H1 (cell line): ENCODE measurements around the gene TMEM222. TPM values are rescaled to one million over a fixed set of nuclear protein-coding genes. Genes with fewer than 3 reads are reported as not detected.

Source experiments
- ATF3 ChIP-seq: IDR thresholded peaks from 2 replicates; pipeline ENCODE4 v1.6.1; 2011; ENCODE audit warnings: low read depth, mild to moderate bottlenecking, low read length; ENCODE audit not compliant: insufficient read depth
- BACH1 ChIP-seq: IDR thresholded peaks from 2 replicates; pipeline ENCODE4 v1.6.1; 2012; ENCODE audit warnings: low read length, improper control_type of control experiment
- BCL11A ChIP-seq, 2 experiments: IDR thresholded peaks; one replicate each; pipeline ENCODE4 v1.6.1; 2011; ENCODE audit warnings: low read depth in 2 of 2, low read length in 2 of 2, mild to moderate bottlenecking in 2 of 2
- CBX5 ChIP-seq: fragments of 300-800, 300-1000 bp; sonication (generic); IDR thresholded peaks from 2 replicates; pipeline ENCODE4 v1.7.1; 2016; ENCODE audit warnings: antibody characterized with exemption, low read length, low read depth
- CHD2 ChIP-seq: IDR thresholded peaks from 2 replicates; pipeline ENCODE4 v1.6.1; 2012; ENCODE audit warnings: low read length, improper control_type of control experiment
- E2F6 ChIP-seq: IDR thresholded peaks from 2 replicates; pipeline ENCODE4 v1.6.1; 2012; ENCODE audit warnings: inconsistent platforms
- HDAC2 ChIP-seq, 2 experiments: fragments of 300-600 bp in 1 of 2; sonication (generic) in 1 of 2; IDR thresholded peaks; 2 replicates each; pipeline ENCODE4 v1.6.1; 2011 to 2012; ENCODE audit warnings: low read depth in 2 of 2, low read length in 2 of 2, mild to moderate bottlenecking in 2 of 2, moderate library complexity in 2 of 2, borderline replicate concordance in 1 of 2, inconsistent platforms in 1 of 2
- MAX ChIP-seq: IDR thresholded peaks from 2 replicates; pipeline ENCODE4 v1.6.1; 2012; ENCODE audit warnings: inconsistent platforms
- POLR2A ChIP-seq, 2 experiments: IDR thresholded peaks; 1 replicate in 1 of 2; 2 replicates in 1 of 2; pipeline ENCODE4 v1.6.1; 2011; ENCODE audit warnings: low read depth in 2 of 2, low read length in 2 of 2, mild to moderate bottlenecking in 2 of 2; ENCODE audit errors: control extremely low read depth in 1 of 2
- RXRA ChIP-seq: IDR thresholded peaks from 2 replicates; pipeline ENCODE4 v1.6.1; 2011; ENCODE audit warnings: low read depth, mild to moderate bottlenecking, low read length, moderate library complexity; ENCODE audit not compliant: insufficient read depth
- SIRT6 ChIP-seq: IDR thresholded peaks from one replicate; pipeline ENCODE4 v1.7.1; 2012; ENCODE audit warnings: low read length, inconsistent platforms
- SP2 ChIP-seq: IDR thresholded peaks from 2 replicates; pipeline ENCODE4 v1.6.1; 2012; ENCODE audit warnings: mild to moderate bottlenecking, low read length, inconsistent platforms
- SRF ChIP-seq: IDR thresholded peaks from 2 replicates; pipeline ENCODE4 v1.6.1; 2011; ENCODE audit warnings: mild to moderate bottlenecking, low read depth, low read length, moderate library complexity
- TCF12 ChIP-seq: IDR thresholded peaks from 2 replicates; pipeline ENCODE4 v1.6.1; 2011; ENCODE audit warnings: low read depth, mild to moderate bottlenecking, low read length
- TEAD4 ChIP-seq: IDR thresholded peaks from 2 replicates; pipeline ENCODE4 v1.6.1; 2012; ENCODE audit warnings: low read depth, low read length, inconsistent platforms, mixed read lengths
- USF2 ChIP-seq: IDR thresholded peaks from 2 replicates; pipeline ENCODE4 v1.6.1; 2011; ENCODE audit warnings: low read length, improper control_type of control experiment
- YY1 ChIP-seq: IDR thresholded peaks from 2 replicates; pipeline ENCODE4 v1.6.1; 2011; ENCODE audit warnings: low read depth, mild to moderate bottlenecking, low read length
- ZNF274 ChIP-seq: IDR thresholded peaks from 2 replicates; pipeline ENCODE4 v1.7.0; 2012; ENCODE audit warnings: low read length, borderline replicate concordance; ENCODE audit errors: extremely low read depth
- polyA plus RNA-seq, 7 experiments: library from polyadenylated mRNA; depleted of rRNA in 3 of 7; stranded (reverse) in 5 of 7; unstranded in 2 of 7; fragments of >200 nt in 5 of 7; fragments of 200-250 nt in 2 of 7; gene quantifications; 1 replicate in 5 of 7; 2 replicates in 1 of 7; 4 replicates in 1 of 7; pipeline versions ENCODE4 v1.2.1 to v1.2.3, GENCODE V29; 2011 to 2013; ENCODE audit warnings: missing spikeins in 2 of 7, mixed read lengths in 2 of 7
- total RNA-seq: library from RNA; stranded (reverse); fragmentation: NEBNext Ultra II Directional; extraction: Animal tissue kit (Norgen Biotek cat#: 25700); gene quantifications from 2 replicates; pipeline ENCODE4 v1.2.1, GENCODE V29; 2021

Gene TMEM222
- total and polyA plus RNA-seq, 2 of the 8 experiments (the other 6 are each of a cell fraction or from before 2014, with no cell fraction given), result 27.0 to 51.8 TPM

- no peak for TF ChIP-seq SP2
- TF ChIP-seq POLR2A (IDR thresholded peaks at IDR 0.05; ENCODE audit: control extremely low read depth in 1 of 2, low read depth in 2 of 2, low read length in 2 of 2), result 0 out of 3 replicates have a peak, but pooled peaks of 1 of the 2 experiments have one; percentile 17
- TF ChIP-seq ATF3, result no peak
- no peak for TF ChIP-seq ZNF274
- no peak for TF ChIP-seq SRF
- TF ChIP-seq CBX5, result no peak
- no peak for TF ChIP-seq YY1
- TF ChIP-seq USF2, result no peak
- peak in 1 of 2 experiments; percentile 16; a peak in 1 of 4 replicates for TF ChIP-seq HDAC2 (IDR thresholded peaks at IDR 0.05; ENCODE audit: borderline replicate concordance in 1 of 2, low read depth in 2 of 2, low read length in 2 of 2)
- TF ChIP-seq BACH1, result peak; percentile 27; the same call in 1 of the 2 replicates
- no peak for TF ChIP-seq MAX
- TF ChIP-seq SIRT6, result no peak
- TF ChIP-seq BCL11A (IDR thresholded peaks at IDR 0.05; ENCODE audit: low read depth in 2 of 2, low read length in 2 of 2), result no peak
- TF ChIP-seq E2F6, result peak; percentile 74
- no peak for TF ChIP-seq TCF12
- TF ChIP-seq CHD2, result no peak
- peak; percentile 26; the same call in 1 of the 2 replicates for TF ChIP-seq TEAD4
- TF ChIP-seq RXRA, result no peak
Observed at GRCh38 chr1:27366411-27367159, 44.6 kb downstream of the TMEM222 start, which contains the start of gene MAP3K6 (continued).
